ENCODE data around the gene C11orf16. TPM values are rescaled to one million over a fixed set of nuclear protein-coding genes. Genes with fewer than 3 reads are reported as not detected.
"Not testable (repeated sequence)": the region's sequence is repeated elsewhere in the genome, so short reads cannot be mapped to it uniquely, and the experiment has no call there.

The C11orf16 gene
- total RNA-seq, 1 experiment from 2014 or later: not detected

GRCh38 chr11:8937659-8938058 lies 4.9 kb upstream of the C11orf16 start:
- H3K36me3 Mint-ChIP-seq (ENCODE audit: insufficient read depth, unreplicated experiment): no peaks in the 10 kb centered on the region

GRCh38 chr11:8937159-8937558 lies 4.4 kb upstream of the C11orf16 start:
- Mint-ChIP-seq H3K4me1 (ENCODE audit: insufficient read depth, unreplicated experiment) (peaks cover 14% of the 10 kb centered on the region), H3K27me3 (ENCODE audit: insufficient read depth, unreplicated experiment) (peaks cover 15% of the 10 kb centered on the region), H3K4me3 (ENCODE audit: unreplicated experiment) (no peak overlapping the region), H3K9me3 (ENCODE audit: unreplicated experiment) (no peaks in the 10 kb centered on the region), H3K27ac (ENCODE audit: low read depth, unreplicated experiment) (no peak overlapping the region), H3K36me3 (ENCODE audit: insufficient read depth, unreplicated experiment) (no peaks in the 10 kb centered on the region)
- ChIA-PET CTCF (interaction anchor here (1.0 to 1.9 kb wide), 5 partner anchors 11 to 200 kb away, joined by 3 to 5 read pairs (median 5); no protein-coding TSS in a partner anchor), POLR2A (interaction anchor here (0.7 kb wide), 1 partner anchor 659 kb away, joined by 3 read pairs; no protein-coding TSS in a partner anchor)
- BruUV-seq (replicated peaks): no TSS peak
- no peak for TF ChIP-seq CTCF (IDR thresholded peaks at IDR 0.05; ENCODE audit: unreplicated experiment)
- intact Hi-C loops (cut with micrococcal nuclease): no loop called here
- no peak for DNase-seq (ENCODE audit: unreplicated experiment)

More at GRCh38 chr11:8937659-8938058, 4.9 kb upstream of the C11orf16 start:
- Mint-ChIP-seq H3K27ac (ENCODE audit: low read depth, unreplicated experiment) (no peak overlapping the region), H3K9me3 (ENCODE audit: unreplicated experiment) (no peaks in the 10 kb centered on the region), H3K27me3 (ENCODE audit: insufficient read depth, unreplicated experiment) (peaks cover 15% of the 10 kb centered on the region), H3K4me1 (ENCODE audit: insufficient read depth, unreplicated experiment) (peaks cover 14% of the 10 kb centered on the region), H3K4me3 (ENCODE audit: unreplicated experiment) (no peak overlapping the region)
- intact Hi-C loops (cut with micrococcal nuclease): no loop called here
- no peak for TF ChIP-seq CTCF (IDR thresholded peaks at IDR 0.05; ENCODE audit: unreplicated experiment)
- ChIA-PET POLR2A (interaction anchor here (0.7 kb wide), 1 partner anchor 660 kb away, joined by 3 read pairs; no protein-coding TSS in a partner anchor), CTCF (interaction anchor here (0.6 to 1.9 kb wide), 4 partner anchors 11 to 200 kb away, joined by 3 to 5 read pairs (median 4); no protein-coding TSS in a partner anchor)
- BruUV-seq (replicated peaks): no TSS peak
- no peak for DNase-seq (ENCODE audit: unreplicated experiment)

- BruUV-seq (replicated peaks); H3K4me3 Mint-ChIP-seq (ENCODE audit: unreplicated experiment); intact Hi-C loops (cut with micrococcal nuclease); H3K36me3 Mint-ChIP-seq (ENCODE audit: insufficient read depth, unreplicated experiment); DNase-seq (ENCODE audit: unreplicated experiment); H3K9me3 Mint-ChIP-seq (ENCODE audit: unreplicated experiment); H3K27me3 Mint-ChIP-seq (ENCODE audit: insufficient read depth, unreplicated experiment); H3K27ac Mint-ChIP-seq (ENCODE audit: low read depth, unreplicated experiment): not testable (repeated sequence)
- peaks cover 14% of the 10 kb centered on the region for H3K4me1 Mint-ChIP-seq (ENCODE audit: insufficient read depth, unreplicated experiment)
- CTCF ChIA-PET: interaction anchor here (0.6 to 1.9 kb wide), 6 partner anchors 13 to 303 kb away, joined by 3 to 7 read pairs (median 5); no protein-coding TSS in a partner anchor
- POLR2A ChIA-PET: interaction anchor here (0.6 kb wide), 2 partner anchors 25 to 754 kb away, joined by 3 read pairs; partner anchors contain the start of gene AKIP1
Measured at GRCh38 chr11:8935789-8936188, 3.0 kb upstream of the C11orf16 start.

- Mint-ChIP-seq H3K36me3 (ENCODE audit: insufficient read depth, unreplicated experiment) (no peaks in the 10 kb centered on the region), H3K9me3 (ENCODE audit: unreplicated experiment) (no peaks in the 10 kb centered on the region), H3K27me3 (ENCODE audit: insufficient read depth, unreplicated experiment) (no peaks in the 10 kb centered on the region), H3K27ac (ENCODE audit: low read depth, unreplicated experiment) (peak overlapping the region; percentile 76), H3K4me3 (ENCODE audit: unreplicated experiment) (peak overlapping the region; percentile 58), H3K4me1 (ENCODE audit: insufficient read depth, unreplicated experiment) (peaks cover 14% of the 10 kb centered on the region)
- no peak for TF ChIP-seq CTCF (IDR thresholded peaks at IDR 0.05; ENCODE audit: unreplicated experiment)
- ChIA-PET CTCF (interaction anchor here (0.6 to 1.7 kb wide), 6 partner anchors 11 to 247 kb away, joined by 3 to 7 read pairs (median 3); no protein-coding TSS in a partner anchor), POLR2A (interaction anchor here (0.6 to 1.4 kb wide), 4 partner anchors 22 to 1297 kb away, joined by 3 to 4 read pairs (median 3); partner anchors contain the start of gene TMEM9B)
- no TSS peak for BruUV-seq (replicated peaks)
- peak; percentile 49 for DNase-seq (ENCODE audit: unreplicated experiment)
- intact Hi-C loops (cut with micrococcal nuclease): no loop called here
Measured at GRCh38 chr11:8934742-8935488, 2.2 kb upstream of the C11orf16 start.
